Breast epithelium (tissue), 3 donors: ENCODE results near the gene NAA25.

ENCODE experiments used
- POLR2AphosphoS5 ChIP-seq, 3 donors: sonication (generic); formaldehyde crosslinking; IDR thresholded peaks; one replicate each; pipeline ENCODE4 v1.6.1; 2017; ENCODE audit warnings: antibody characterized with exemption in 3 of 3
- TF ChIP-seq, protein P1 (sequence below), 3 donors: fragments of 450-650 bp; IDR thresholded peaks; one replicate each; pipeline ENCODE4 v1.5.1; 2016 to 2017; ENCODE audit warnings: antibody characterized with exemption in 3 of 3, mild to moderate bottlenecking in 3 of 3, moderate library complexity in 3 of 3

DNA sequence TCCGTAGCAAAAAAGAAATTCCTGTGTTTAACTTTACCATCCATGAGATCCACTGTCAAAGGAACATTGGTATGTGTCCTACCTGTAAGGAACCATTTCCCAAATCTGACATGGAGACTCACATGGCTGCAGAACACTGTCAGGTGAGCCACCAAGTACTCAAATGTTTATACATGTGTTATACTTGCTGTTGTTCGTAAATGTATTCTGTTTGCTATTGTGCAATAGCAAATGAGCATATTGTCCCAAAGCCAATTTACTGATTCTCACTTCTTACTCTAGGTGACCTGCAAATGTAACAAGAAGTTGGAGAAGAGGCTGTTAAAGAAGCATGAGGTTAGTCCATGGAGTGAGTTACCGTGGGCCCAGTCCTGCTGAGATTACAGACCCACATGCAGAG is 26.1 kb upstream of the NAA25 start:
- TF ChIP-seq, protein P1, sequence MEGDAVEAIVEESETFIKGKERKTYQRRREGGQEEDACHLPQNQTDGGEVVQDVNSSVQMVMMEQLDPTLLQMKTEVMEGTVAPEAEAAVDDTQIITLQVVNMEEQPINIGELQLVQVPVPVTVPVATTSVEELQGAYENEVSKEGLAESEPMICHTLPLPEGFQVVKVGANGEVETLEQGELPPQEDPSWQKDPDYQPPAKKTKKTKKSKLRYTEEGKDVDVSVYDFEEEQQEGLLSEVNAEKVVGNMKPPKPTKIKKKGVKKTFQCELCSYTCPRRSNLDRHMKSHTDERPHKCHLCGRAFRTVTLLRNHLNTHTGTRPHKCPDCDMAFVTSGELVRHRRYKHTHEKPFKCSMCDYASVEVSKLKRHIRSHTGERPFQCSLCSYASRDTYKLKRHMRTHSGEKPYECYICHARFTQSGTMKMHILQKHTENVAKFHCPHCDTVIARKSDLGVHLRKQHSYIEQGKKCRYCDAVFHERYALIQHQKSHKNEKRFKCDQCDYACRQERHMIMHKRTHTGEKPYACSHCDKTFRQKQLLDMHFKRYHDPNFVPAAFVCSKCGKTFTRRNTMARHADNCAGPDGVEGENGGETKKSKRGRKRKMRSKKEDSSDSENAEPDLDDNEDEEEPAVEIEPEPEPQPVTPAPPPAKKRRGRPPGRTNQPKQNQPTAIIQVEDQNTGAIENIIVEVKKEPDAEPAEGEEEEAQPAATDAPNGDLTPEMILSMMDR (IDR thresholded peaks at IDR 0.05) = no peak
- no peak for TF ChIP-seq POLR2AphosphoS5 (IDR thresholded peaks at IDR 0.05)
